SU-DHL-6 (cell line): ENCODE measurements around the gene KRTAP5-4.
"Not testable (repeated sequence)": the region's sequence is repeated elsewhere in the genome, so short reads cannot be mapped to it uniquely, and the experiment has no call there.

Experiments
- H2AFZ ChIP-seq: fragments of 200-600 bp; sonication (generic); 2 replicates; pipeline ENCODE4 v1.6.1; 2014; ENCODE audit warnings: low read depth, mild to moderate bottlenecking, moderate library complexity, mixed read lengths, antibody characterized with exemption, low read length; ENCODE audit not compliant: severe bottlenecking
- H3F3A ChIP-seq: fragments of 200-600 bp; shearing (Covaris generic); 2 replicates; pipeline ENCODE4 v1.6.0; 2016; ENCODE audit warnings: antibody characterized with exemption, mild to moderate bottlenecking; ENCODE audit not compliant: insufficient read depth
- H3K27ac ChIP-seq: fragments of 200-600 bp; sonication (generic); 2 replicates; pipeline ENCODE4 v1.5.1; 2016; ENCODE audit warnings: low read depth, mild to moderate bottlenecking, low read length, moderate library complexity, mixed read lengths
- H3K27me3 ChIP-seq: fragments of 200-600 bp; sonication (generic), shearing (Covaris generic); 2 replicates; pipeline ENCODE4 v1.6.0; 2014; ENCODE audit warnings: mild to moderate bottlenecking, low read length
- H3K36me3 ChIP-seq: fragments of 200-600 bp; sonication (generic); 2 replicates; pipeline ENCODE4 v1.6.1; 2014; ENCODE audit warnings: mild to moderate bottlenecking, low read length, mixed read lengths
- H3K4me2 ChIP-seq: fragments of 300-600, 200-600 bp; shearing (Covaris generic), sonication (generic); 2 replicates; pipeline ENCODE4 v1.6.0; 2014; ENCODE audit warnings: low read length, low read depth, mild to moderate bottlenecking; ENCODE audit not compliant: poor library complexity, severe bottlenecking
- H3K4me3 ChIP-seq: fragments of 200-600 bp; sonication (generic); 2 replicates; pipeline ENCODE4 v1.5.1; 2014; ENCODE audit warnings: antibody characterized with exemption, low read length, mild to moderate bottlenecking, mixed read lengths; ENCODE audit not compliant: insufficient read depth, poor library complexity, severe bottlenecking
- H3K79me2 ChIP-seq: fragments of 200-600 bp; sonication (generic); 2 replicates; pipeline ENCODE4 v1.6.1; 2014; ENCODE audit warnings: mild to moderate bottlenecking, low read length, moderate library complexity; ENCODE audit not compliant: insufficient read depth
- H3K9ac ChIP-seq: fragments of 200-600 bp; sonication (generic); 2 replicates; pipeline ENCODE4 v1.7.0; 2014; ENCODE audit warnings: mild to moderate bottlenecking, low read length
- H3K9me2 ChIP-seq: fragments of 200-600 bp; sonication (generic); replicated peaks from 2 replicates; pipeline ENCODE4 v1.6.1; 2014; ENCODE audit warnings: low read length; ENCODE audit not compliant: insufficient read depth
- H3K9me3 ChIP-seq: fragments of 200-600 bp; sonication (generic); 2 replicates; pipeline ENCODE4 v1.6.1; 2014; ENCODE audit warnings: low read length, mixed read lengths; ENCODE audit not compliant: insufficient read depth
- H4K20me1 ChIP-seq: fragments of 200-600 bp; sonication (generic); 2 replicates; pipeline ENCODE4 v1.6.1; 2014; ENCODE audit warnings: low read depth, mild to moderate bottlenecking, antibody characterized with exemption, low read length, moderate library complexity, mixed read lengths
- CTCF ChIP-seq: fragments of 200-600 bp; sonication (generic); IDR thresholded peaks from one replicate; pipeline ENCODE4 v1.5.1; 2017; ENCODE audit warnings: antibody characterized with exemption, mild to moderate bottlenecking, low read length, moderate library complexity; ENCODE audit not compliant: insufficient read depth, poor library complexity, severe bottlenecking
- EZH2phosphoT487 ChIP-seq: fragments of 200-600 bp; sonication (generic), shearing (Covaris generic); conservative IDR thresholded peaks from 2 replicates; pipeline ENCODE4 v1.6.1; 2018; ENCODE audit warnings: mild to moderate bottlenecking, antibody characterized with exemption, low read length, moderate library complexity, mixed read lengths

The KRTAP5-4 gene

GRCh38 chr11:1582909-1583308 is 39.0 kb downstream of the KRTAP5-4 start:
- not testable (repeated sequence) for H3K27me3 ChIP-seq, H3K27ac ChIP-seq, H3F3A ChIP-seq, H3K4me3 ChIP-seq, H3K9me2 ChIP-seq, H3K9me3 ChIP-seq, H2AFZ ChIP-seq, H3K4me2 ChIP-seq, H3K9ac ChIP-seq, H4K20me1 ChIP-seq, H3K79me2 ChIP-seq, H3K36me3 ChIP-seq

- H3K4me2 ChIP-seq: no peak overlapping the region
- no peaks in the 10 kb centered on the region for H3F3A ChIP-seq
Observed at GRCh38 chr11:1581976-1582375, 40.0 kb downstream of the KRTAP5-4 start.

GRCh38 chr11:1576825-1577224 is 45.1 kb downstream of the KRTAP5-4 start:
- Histone ChIP-seq H3K4me3 (no peak overlapping the region), H3K9me2 (no peaks in the 10 kb centered on the region), H3K27ac (no peak overlapping the region), H3K4me2 (no peak overlapping the region), H3K27me3 (no peaks in the 10 kb centered on the region), H2AFZ (no peak overlapping the region), H3K36me3 (no peaks in the 10 kb centered on the region), H3K9ac (no peak overlapping the region), H3F3A (no peaks in the 10 kb centered on the region), H4K20me1 (no peaks in the 10 kb centered on the region), H3K79me2 (no peaks in the 10 kb centered on the region), H3K9me3 (no peaks in the 10 kb centered on the region)
- TF ChIP-seq CTCF: no peak
- TF ChIP-seq EZH2phosphoT487: no peak

More at GRCh38 chr11:1581976-1582375, 40.0 kb downstream of the KRTAP5-4 start:
- TF ChIP-seq CTCF (no peak), EZH2phosphoT487 (no peak)
- no peaks in the 10 kb centered on the region for H3K36me3 ChIP-seq
- H3K27ac ChIP-seq: no peak overlapping the region
- no peak overlapping the region for H3K9ac ChIP-seq
- no peaks in the 10 kb centered on the region for H3K27me3 ChIP-seq
- no peak overlapping the region for H2AFZ ChIP-seq
- H3K9me2 ChIP-seq: no peaks in the 10 kb centered on the region
- no peaks in the 10 kb centered on the region for H3K79me2 ChIP-seq
- no peak overlapping the region for H3K4me3 ChIP-seq
- H4K20me1 ChIP-seq: no peaks in the 10 kb centered on the region
- H3K9me3 ChIP-seq: no peaks in the 10 kb centered on the region

GRCh38 chr11:1575756-1576155 is 46.2 kb downstream of the KRTAP5-4 start:
- not testable (repeated sequence) for H3K9me2 ChIP-seq, H3K4me3 ChIP-seq, H3K27ac ChIP-seq, H3K9ac ChIP-seq, H4K20me1 ChIP-seq, H3K4me2 ChIP-seq, H3K27me3 ChIP-seq, H3K79me2 ChIP-seq, H3K36me3 ChIP-seq, H3F3A ChIP-seq, H2AFZ ChIP-seq, H3K9me3 ChIP-seq
